SU-DHL-6 (cell line): ENCODE data around the gene VPS13D.

Source experiments
- H2AFZ ChIP-seq: fragments of 200-600 bp; sonication (generic); 2 replicates; pipeline ENCODE4 v1.6.1; 2014; ENCODE audit warnings: low read depth, mild to moderate bottlenecking, moderate library complexity, mixed read lengths, antibody characterized with exemption, low read length; ENCODE audit not compliant: severe bottlenecking
- H3F3A ChIP-seq: fragments of 200-600 bp; shearing (Covaris generic); 2 replicates; pipeline ENCODE4 v1.6.0; 2016; ENCODE audit warnings: antibody characterized with exemption, mild to moderate bottlenecking; ENCODE audit not compliant: insufficient read depth
- H3K27ac ChIP-seq: fragments of 200-600 bp; sonication (generic); 2 replicates; pipeline ENCODE4 v1.5.1; 2016; ENCODE audit warnings: low read depth, mild to moderate bottlenecking, low read length, moderate library complexity, mixed read lengths
- H3K27me3 ChIP-seq: fragments of 200-600 bp; sonication (generic), shearing (Covaris generic); 2 replicates; pipeline ENCODE4 v1.6.0; 2014; ENCODE audit warnings: mild to moderate bottlenecking, low read length
- H3K36me3 ChIP-seq: fragments of 200-600 bp; sonication (generic); 2 replicates; pipeline ENCODE4 v1.6.1; 2014; ENCODE audit warnings: mild to moderate bottlenecking, low read length, mixed read lengths
- H3K4me2 ChIP-seq: fragments of 300-600, 200-600 bp; shearing (Covaris generic), sonication (generic); 2 replicates; pipeline ENCODE4 v1.6.0; 2014; ENCODE audit warnings: low read length, low read depth, mild to moderate bottlenecking; ENCODE audit not compliant: poor library complexity, severe bottlenecking
- H3K4me3 ChIP-seq: fragments of 200-600 bp; sonication (generic); 2 replicates; pipeline ENCODE4 v1.5.1; 2014; ENCODE audit warnings: antibody characterized with exemption, low read length, mild to moderate bottlenecking, mixed read lengths; ENCODE audit not compliant: insufficient read depth, poor library complexity, severe bottlenecking
- H3K79me2 ChIP-seq: fragments of 200-600 bp; sonication (generic); 2 replicates; pipeline ENCODE4 v1.6.1; 2014; ENCODE audit warnings: mild to moderate bottlenecking, low read length, moderate library complexity; ENCODE audit not compliant: insufficient read depth
- H3K9ac ChIP-seq: fragments of 200-600 bp; sonication (generic); 2 replicates; pipeline ENCODE4 v1.7.0; 2014; ENCODE audit warnings: mild to moderate bottlenecking, low read length
- H3K9me2 ChIP-seq: fragments of 200-600 bp; sonication (generic); replicated peaks from 2 replicates; pipeline ENCODE4 v1.6.1; 2014; ENCODE audit warnings: low read length; ENCODE audit not compliant: insufficient read depth
- H3K9me3 ChIP-seq: fragments of 200-600 bp; sonication (generic); 2 replicates; pipeline ENCODE4 v1.6.1; 2014; ENCODE audit warnings: low read length, mixed read lengths; ENCODE audit not compliant: insufficient read depth
- H4K20me1 ChIP-seq: fragments of 200-600 bp; sonication (generic); 2 replicates; pipeline ENCODE4 v1.6.1; 2014; ENCODE audit warnings: low read depth, mild to moderate bottlenecking, antibody characterized with exemption, low read length, moderate library complexity, mixed read lengths
- CTCF ChIP-seq: fragments of 200-600 bp; sonication (generic); IDR thresholded peaks from one replicate; pipeline ENCODE4 v1.5.1; 2017; ENCODE audit warnings: antibody characterized with exemption, mild to moderate bottlenecking, low read length, moderate library complexity; ENCODE audit not compliant: insufficient read depth, poor library complexity, severe bottlenecking
- EZH2phosphoT487 ChIP-seq: fragments of 200-600 bp; sonication (generic), shearing (Covaris generic); conservative IDR thresholded peaks from 2 replicates; pipeline ENCODE4 v1.6.1; 2018; ENCODE audit warnings: mild to moderate bottlenecking, antibody characterized with exemption, low read length, moderate library complexity, mixed read lengths

The VPS13D gene

GRCh38 chr1:12503709-12504108, 273.9 kb downstream of the VPS13D start:
- Histone ChIP-seq H3F3A (no peaks in the 10 kb centered on the region), H3K9ac (no peak overlapping the region), H3K4me3 (no peak overlapping the region), H3K27ac (no peak overlapping the region), H3K27me3 (no peaks in the 10 kb centered on the region), H3K9me2 (no peaks in the 10 kb centered on the region), H3K4me2 (no peak overlapping the region), H3K36me3 (no peaks in the 10 kb centered on the region), H3K79me2 (no peaks in the 10 kb centered on the region), H3K9me3 (no peaks in the 10 kb centered on the region), H4K20me1 (no peaks in the 10 kb centered on the region), H2AFZ (no peak overlapping the region)
- TF ChIP-seq CTCF: no peak
- no peak for TF ChIP-seq EZH2phosphoT487

DNA sequence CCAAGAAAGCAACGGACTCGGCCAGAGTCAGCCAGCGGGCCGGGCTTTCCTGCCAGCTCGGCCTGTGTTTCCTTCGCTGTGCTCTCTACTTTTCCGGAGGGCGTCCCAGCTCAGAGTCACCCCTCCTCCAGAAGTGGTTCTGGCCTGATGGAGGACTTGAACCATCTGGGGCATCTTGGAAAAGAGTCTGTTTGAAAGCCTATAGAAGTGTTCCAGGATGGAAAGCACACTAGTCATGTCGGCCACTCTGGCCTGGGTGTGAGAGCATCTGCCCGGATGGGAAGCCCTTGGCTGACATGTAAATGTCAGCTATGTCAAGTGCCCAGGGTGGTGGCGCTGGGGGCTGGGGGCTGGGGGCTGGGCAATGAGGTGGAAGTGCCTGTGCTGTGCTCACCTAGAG, 274.8 kb downstream of the VPS13D start:
- Histone ChIP-seq H3K9ac (no peak overlapping the region), H3K4me3 (no peak overlapping the region), H3K4me2 (no peak overlapping the region), H3K9me2 (no peaks in the 10 kb centered on the region), H3K9me3 (no peaks in the 10 kb centered on the region), H3K27me3 (no peaks in the 10 kb centered on the region), H3K27ac (no peak overlapping the region), H3F3A (no peaks in the 10 kb centered on the region), H3K36me3 (no peaks in the 10 kb centered on the region), H3K79me2 (no peaks in the 10 kb centered on the region), H2AFZ (no peak overlapping the region), H4K20me1 (no peaks in the 10 kb centered on the region)
- TF ChIP-seq CTCF: no peak
- no peak for TF ChIP-seq EZH2phosphoT487

- Histone ChIP-seq H4K20me1 (no peaks in the 10 kb centered on the region), H3K4me3 (no peak overlapping the region), H3K27me3 (no peaks in the 10 kb centered on the region), H3K36me3 (no peaks in the 10 kb centered on the region), H3K9me3 (no peaks in the 10 kb centered on the region), H3F3A (no peaks in the 10 kb centered on the region), H2AFZ (no peak overlapping the region), H3K79me2 (no peaks in the 10 kb centered on the region), H3K27ac (no peak overlapping the region), H3K9me2 (no peaks in the 10 kb centered on the region), H3K9ac (no peak overlapping the region), H3K4me2 (no peak overlapping the region)
- TF ChIP-seq CTCF (no peak), EZH2phosphoT487 (no peak)
Observed at GRCh38 chr1:12505231-12505630, 275.4 kb downstream of the VPS13D start.
